Stimulated activated CD4-positive, alpha-beta T cell treated with anti-CD3 and anti-CD28 coated beads, TNF-alpha, amount 100 ng/mL, for 1 hour (primary cell): ENCODE data around the gene MFRP.

Experiments
- DNase-seq, 3 donors: peaks; one replicate each; pipeline ENCODE4 v3.0.0-alpha.2; 2020; ENCODE audit warnings: low read depth in 3 of 3, low spot score in 1 of 3

MFRP gene

GRCh38 chr11:119298726-119299125, 47.8 kb downstream of the MFRP start:
- DNase-seq, result no peak

GRCh38 chr11:119297938-119298337, 48.6 kb downstream of the MFRP start:
- no peak for DNase-seq

- no peak for DNase-seq
These were observed 51.3 kb downstream of the MFRP start for GRCh38 chr11:119295178-119295577.

- DNase-seq, result no peak
These were observed 53.0 kb downstream of the MFRP start for GRCh38 chr11:119293461-119293860.

GRCh38 chr11:119290894-119291497, 55.5 kb downstream of the MFRP start:
- no peak for DNase-seq
